Caco-2 (cell line): ENCODE results near the gene RPS6KA6. TPM values are rescaled to one million over a fixed set of nuclear protein-coding genes. Genes with fewer than 3 reads are reported as not detected.

Experiments
- BruUV-seq: library from RNA; stranded (reverse); fragments of 400-500 nt; replicated peaks from 2 replicates; lab custom pipeline; 2021; lab: Mats Ljungman, UMichigan
- CTCF ChIA-PET: fragments of 300-600 bp; sonication (Branson Sonifier 250); formaldehyde crosslinking; loops from one replicate; lab custom pipeline; 2022; ENCODE audit warnings: antibody characterized with exemption; lab: Charles Lee
- POLR2A ChIA-PET: fragments of 300-600 bp; sonication (Branson Sonifier 250); formaldehyde crosslinking; loops from one replicate; lab custom pipeline; 2022; ENCODE audit warnings: antibody characterized with exemption; lab: Charles Lee
- DNase-seq, 2 experiments: peaks; one replicate each; pipeline versions ENCODE4 v3.0.0 to v3.0.0-alpha.2; 2020 to 2022
- H3K27me3 ChIP-seq: replicated peaks from 2 replicates; pipeline ENCODE4 v1.6.0; 2011; ENCODE audit warnings: low read length; ENCODE audit not compliant: control insufficient read depth, insufficient read depth
- H3K36me3 ChIP-seq: 2 replicates; pipeline ENCODE4 v1.5.1; 2011; ENCODE audit warnings: low read length; ENCODE audit not compliant: control insufficient read depth, insufficient read depth
- H3K4me1 ChIP-seq: fragments of 250-450 bp; sonication (Bioruptor Pico); 2 replicates; pipeline ENCODE4 v1.5.1; 2020; ENCODE audit warnings: mild to moderate bottlenecking
- H3K4me3 ChIP-seq: 2 replicates; pipeline ENCODE4 v1.5.1; 2011; ENCODE audit warnings: low read depth, mild to moderate bottlenecking, control low read depth, low read length
- H3K9me3 ChIP-seq: fragments of 250-450 bp; sonication (Bioruptor Pico); 2 replicates; pipeline ENCODE4 v1.5.1; 2020; ENCODE audit warnings: mild to moderate bottlenecking, moderate library complexity
- H3K27ac Mint-ChIP-seq: one replicate; pipeline ENCODE4 v1.8.0; 2022; ENCODE audit warnings: mixed read lengths; ENCODE audit not compliant: unreplicated experiment
- H3K27me3 Mint-ChIP-seq: one replicate; pipeline ENCODE4 v1.8.0; 2022; ENCODE audit warnings: mixed read lengths; ENCODE audit not compliant: insufficient read depth, unreplicated experiment
- H3K36me3 Mint-ChIP-seq: one replicate; pipeline ENCODE4 v1.8.0; 2022; ENCODE audit warnings: mild to moderate bottlenecking, mixed read lengths; ENCODE audit not compliant: insufficient read depth, unreplicated experiment
- H3K4me1 Mint-ChIP-seq: one replicate; pipeline ENCODE4 v1.8.0; 2022; ENCODE audit warnings: low read depth, mixed read lengths; ENCODE audit not compliant: unreplicated experiment
- H3K4me3 Mint-ChIP-seq: one replicate; pipeline ENCODE4 v1.8.0; 2022; ENCODE audit warnings: mild to moderate bottlenecking, moderate library complexity, mixed read lengths; ENCODE audit not compliant: unreplicated experiment
- H3K9me3 Mint-ChIP-seq: one replicate; pipeline ENCODE4 v1.8.0; 2022; ENCODE audit warnings: mixed read lengths; ENCODE audit not compliant: unreplicated experiment
- intact Hi-C: fragments of 100-400 bp; cut with micrococcal nuclease; formaldehyde crosslinking; loops from one replicate; pipeline ENCODE4 v1.10.0; 2022; ENCODE audit not compliant: unreplicated experiment
- total RNA-seq: library from RNA; stranded (reverse); gene quantifications from 2 replicates; pipeline ENCODE4 v1.2.3, GENCODE V29; 2022
- TF ChIP-seq, protein P1 (sequence below), 2 experiments: fragments of 200-600 bp in 1 of 2; IDR thresholded peaks; 1 replicate in 1 of 2; 2 replicates in 1 of 2; pipeline versions ENCODE4 v1.5.1 to v1.8.0; 2011 to 2022; ENCODE audit warnings: antibody characterized with exemption in 1 of 2, control low read depth in 1 of 2, inconsistent platforms in 1 of 2, low read depth in 1 of 2, low read length in 1 of 2, mild to moderate bottlenecking in 1 of 2, moderate library complexity in 1 of 2; ENCODE audit not compliant: insufficient read depth in 1 of 2, severe bottlenecking in 1 of 2, unreplicated experiment in 1 of 2

RPS6KA6 gene
- total RNA-seq, 1 experiment from 2014 or later = 9.2 TPM

DNA sequence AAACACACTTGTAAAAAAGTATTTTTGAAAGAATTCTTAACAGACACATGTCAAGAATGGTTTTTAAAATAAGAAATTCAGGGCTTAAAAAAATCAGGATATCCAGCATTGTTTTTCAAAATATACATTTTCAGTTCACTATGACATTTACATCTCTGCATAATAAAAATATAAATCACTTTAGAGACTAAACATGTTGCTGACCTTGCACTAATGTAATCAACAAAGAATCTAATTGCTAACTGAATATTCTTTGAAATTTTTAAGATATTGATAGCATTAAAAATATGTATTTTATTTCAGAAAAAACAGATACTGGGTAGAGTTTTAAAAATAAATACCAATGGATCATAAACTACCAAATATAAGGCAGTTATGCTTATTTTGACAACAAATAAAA is 26.4 kb downstream of the RPS6KA6 start:
- ChIA-PET POLR2A (no interaction called here), CTCF (no interaction called here)
- no TSS peak for BruUV-seq
- no peak overlapping the region for H3K27ac Mint-ChIP-seq
- no peaks in the 10 kb centered on the region for H3K4me1 ChIP-seq
- no peaks in the 10 kb centered on the region for H3K27me3 ChIP-seq
- TF ChIP-seq, protein P1, sequence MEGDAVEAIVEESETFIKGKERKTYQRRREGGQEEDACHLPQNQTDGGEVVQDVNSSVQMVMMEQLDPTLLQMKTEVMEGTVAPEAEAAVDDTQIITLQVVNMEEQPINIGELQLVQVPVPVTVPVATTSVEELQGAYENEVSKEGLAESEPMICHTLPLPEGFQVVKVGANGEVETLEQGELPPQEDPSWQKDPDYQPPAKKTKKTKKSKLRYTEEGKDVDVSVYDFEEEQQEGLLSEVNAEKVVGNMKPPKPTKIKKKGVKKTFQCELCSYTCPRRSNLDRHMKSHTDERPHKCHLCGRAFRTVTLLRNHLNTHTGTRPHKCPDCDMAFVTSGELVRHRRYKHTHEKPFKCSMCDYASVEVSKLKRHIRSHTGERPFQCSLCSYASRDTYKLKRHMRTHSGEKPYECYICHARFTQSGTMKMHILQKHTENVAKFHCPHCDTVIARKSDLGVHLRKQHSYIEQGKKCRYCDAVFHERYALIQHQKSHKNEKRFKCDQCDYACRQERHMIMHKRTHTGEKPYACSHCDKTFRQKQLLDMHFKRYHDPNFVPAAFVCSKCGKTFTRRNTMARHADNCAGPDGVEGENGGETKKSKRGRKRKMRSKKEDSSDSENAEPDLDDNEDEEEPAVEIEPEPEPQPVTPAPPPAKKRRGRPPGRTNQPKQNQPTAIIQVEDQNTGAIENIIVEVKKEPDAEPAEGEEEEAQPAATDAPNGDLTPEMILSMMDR (IDR thresholded peaks at IDR 0.05; ENCODE audit: insufficient read depth in 1 of 2, low read depth in 1 of 2, low read length in 1 of 2, severe bottlenecking in 1 of 2, unreplicated experiment in 1 of 2) = no peak
- no peaks in the 10 kb centered on the region for H3K27me3 Mint-ChIP-seq
- H3K9me3 Mint-ChIP-seq = no peaks in the 10 kb centered on the region
- no peaks in the 10 kb centered on the region for H3K36me3 ChIP-seq
- H3K4me1 Mint-ChIP-seq = no peaks in the 10 kb centered on the region
- H3K4me3 ChIP-seq = no peak overlapping the region
- peaks cover 5% of the 10 kb centered on the region for H3K36me3 Mint-ChIP-seq
- intact Hi-C loops = no loop called here
- no peak overlapping the region for H3K4me3 Mint-ChIP-seq
- H3K9me3 ChIP-seq = no peaks in the 10 kb centered on the region
- no peak for DNase-seq

DNA sequence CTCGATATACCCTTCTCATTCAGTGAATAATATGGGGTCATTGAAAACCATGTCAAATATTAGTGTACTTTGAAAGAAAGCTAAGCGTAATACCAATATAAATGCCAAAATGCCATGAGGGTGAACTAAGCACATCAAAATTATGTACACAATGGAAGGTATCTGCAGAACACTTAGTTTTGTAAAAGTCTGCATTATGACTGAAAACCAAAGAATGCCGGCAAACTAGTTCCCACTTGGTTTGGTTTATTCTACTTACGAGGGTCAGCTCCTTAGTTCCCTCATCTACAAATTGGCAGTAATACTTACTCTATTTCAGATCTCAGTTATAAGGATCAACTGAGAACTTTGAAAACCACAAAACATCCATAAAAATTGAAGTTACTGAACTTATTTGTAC is 27.3 kb downstream of the RPS6KA6 start:
- H3K27me3 ChIP-seq = no peaks in the 10 kb centered on the region
- H3K36me3 ChIP-seq = no peaks in the 10 kb centered on the region
- Mint-ChIP-seq H3K4me1 (no peaks in the 10 kb centered on the region), H3K4me3 (no peak overlapping the region), H3K36me3 (peaks cover 5% of the 10 kb centered on the region), H3K9me3 (no peaks in the 10 kb centered on the region), H3K27me3 (no peaks in the 10 kb centered on the region), H3K27ac (no peak overlapping the region)
- CTCF ChIA-PET = no interaction called here
- TF ChIP-seq, protein P1 (IDR thresholded peaks at IDR 0.05; ENCODE audit: insufficient read depth in 1 of 2, low read depth in 1 of 2, low read length in 1 of 2, severe bottlenecking in 1 of 2, unreplicated experiment in 1 of 2) = no peak
- BruUV-seq = no TSS peak
- no peak overlapping the region for H3K4me3 ChIP-seq
- no peaks in the 10 kb centered on the region for H3K9me3 ChIP-seq
- no peak for DNase-seq
- intact Hi-C loops = no loop called here
- H3K4me1 ChIP-seq = no peaks in the 10 kb centered on the region
- POLR2A ChIA-PET = no interaction called here

DNA sequence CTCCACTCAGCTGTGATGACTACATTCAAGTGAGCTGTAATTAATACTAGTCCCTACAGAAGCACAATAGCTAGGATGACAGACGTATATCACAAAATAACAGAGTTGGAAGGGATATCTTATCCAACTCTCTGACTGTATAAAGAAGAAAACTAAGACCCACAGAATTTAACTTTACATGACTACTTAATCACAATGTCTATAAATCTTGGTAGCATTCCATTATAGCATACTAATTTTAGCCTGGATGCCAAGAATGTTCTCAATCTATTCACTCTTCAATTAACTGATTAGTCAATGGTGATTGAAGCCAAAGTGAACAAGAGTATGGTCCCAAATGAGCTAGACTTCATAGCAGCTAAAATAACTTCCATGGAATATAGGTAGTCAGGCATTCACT is 31.2 kb downstream of the RPS6KA6 start:
- Mint-ChIP-seq H3K36me3 (no peaks in the 10 kb centered on the region), H3K9me3 (no peaks in the 10 kb centered on the region), H3K4me1 (no peaks in the 10 kb centered on the region), H3K27me3 (no peaks in the 10 kb centered on the region), H3K4me3 (no peak overlapping the region), H3K27ac (no peak overlapping the region)
- BruUV-seq = no TSS peak
- H3K4me3 ChIP-seq = no peak overlapping the region
- TF ChIP-seq, protein P1 (IDR thresholded peaks at IDR 0.05; ENCODE audit: insufficient read depth in 1 of 2, low read depth in 1 of 2, low read length in 1 of 2, severe bottlenecking in 1 of 2, unreplicated experiment in 1 of 2) = no peak
- H3K9me3 ChIP-seq = no peaks in the 10 kb centered on the region
- intact Hi-C loops = no loop called here
- ChIA-PET CTCF (no interaction called here), POLR2A (no interaction called here)
- no peaks in the 10 kb centered on the region for H3K36me3 ChIP-seq
- no peak for DNase-seq
- H3K27me3 ChIP-seq = no peaks in the 10 kb centered on the region
- no peaks in the 10 kb centered on the region for H3K4me1 ChIP-seq
